Right lobe of liver (tissue), 4 donors: Measurements from ENCODE around the gene AGRP.

Experiments used
- CTCF ChIP-seq, 4 donors: fragments of 200-600 bp in 3 of 4; fragments of 450-650 bp in 1 of 4; IDR thresholded peaks; one replicate each; pipeline versions ENCODE4 v1.5.1 to v1.8.0; 2016 to 2022; ENCODE audit warnings: antibody characterized with exemption in 4 of 4, mild to moderate bottlenecking in 2 of 4
- POLR2A ChIP-seq: fragments of 450-650 bp; IDR thresholded peaks from one replicate; pipeline ENCODE4 v1.6.1; 2017; ENCODE audit warnings: antibody characterized with exemption, mild to moderate bottlenecking
- donor health status: DM: no; HTN: no; CAD: no.
- donor health status: DM: no; HTN: no; CAD: no.
- donor health status: DM: no; HTN: yes; CAD: no.

DNA sequence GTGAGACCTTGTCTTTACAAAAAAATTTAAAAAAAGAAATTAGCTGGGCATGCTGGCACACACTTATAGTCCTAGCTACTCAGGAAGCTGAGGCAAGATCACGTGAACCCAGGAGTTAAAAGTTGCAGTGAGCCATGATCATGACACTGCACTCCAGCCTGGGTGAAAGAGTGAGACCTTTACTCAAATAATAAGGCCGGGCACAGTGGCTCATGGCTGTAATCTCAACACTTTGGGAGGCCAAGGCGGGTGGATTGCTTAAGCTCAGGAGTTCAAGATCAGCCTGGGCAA is 33.8 kb upstream of the AGRP start:
- TF ChIP-seq CTCF (IDR thresholded peaks at IDR 0.05) (no peak), POLR2A (no peak)
